H1 (cell line): Measurements from ENCODE around the gene SSB. TPM values are rescaled to one million over a fixed set of nuclear protein-coding genes. Genes with fewer than 3 reads are reported as not detected.

Source experiments
- ATF3 ChIP-seq: IDR thresholded peaks from 2 replicates; pipeline ENCODE4 v1.6.1; 2011; ENCODE audit warnings: low read depth, mild to moderate bottlenecking, low read length; ENCODE audit not compliant: insufficient read depth
- CHD7 ChIP-seq: fragments of 300-600 bp; sonication (generic); IDR thresholded peaks from 2 replicates; pipeline ENCODE4 v1.7.1; 2012; ENCODE audit warnings: low read length, moderate library complexity, mild to moderate bottlenecking, inconsistent platforms; ENCODE audit not compliant: insufficient replicate concordance
- POU5F1 ChIP-seq: IDR thresholded peaks from 2 replicates; pipeline ENCODE4 v1.6.1; 2011; ENCODE audit warnings: low read depth, mild to moderate bottlenecking, low read length, moderate library complexity
- polyA plus RNA-seq, 7 experiments: library from polyadenylated mRNA; depleted of rRNA in 3 of 7; stranded (reverse) in 5 of 7; unstranded in 2 of 7; fragments of >200 nt in 5 of 7; fragments of 200-250 nt in 2 of 7; gene quantifications; 1 replicate in 5 of 7; 2 replicates in 1 of 7; 4 replicates in 1 of 7; pipeline versions ENCODE4 v1.2.1 to v1.2.3, GENCODE V29; 2011 to 2013; ENCODE audit warnings: missing spikeins in 2 of 7, mixed read lengths in 2 of 7
- total RNA-seq: library from RNA; stranded (reverse); fragmentation: NEBNext Ultra II Directional; extraction: Animal tissue kit (Norgen Biotek cat#: 25700); gene quantifications from 2 replicates; pipeline ENCODE4 v1.2.1, GENCODE V29; 2021

The SSB gene
- total and polyA plus RNA-seq, 2 of the 8 experiments (the other 6 are each of a cell fraction or from before 2014, with no cell fraction given) = 60.8 to 270 TPM

GRCh38 chr2:169778446-169778845 is 20.2 kb upstream of the SSB start (continued):
- TF ChIP-seq CHD7 (no peak), ATF3 (no peak), POU5F1 (no peak)
